Lower leg skin (tissue), 3 donors: Measurements from ENCODE around the gene TEPSIN.

Experiments used
- CTCF ChIP-seq, 3 donors: fragments of 450-650 bp; IDR thresholded peaks; one replicate each; pipeline ENCODE4 v1.5.1; 2016; ENCODE audit warnings: antibody characterized with exemption in 3 of 3, mild to moderate bottlenecking in 3 of 3, moderate library complexity in 2 of 3
- POLR2A ChIP-seq, 2 donors: fragments of 450-650 bp; IDR thresholded peaks; one replicate each; pipeline ENCODE4 v1.6.1; 2016 to 2017; ENCODE audit warnings: antibody characterized with exemption in 2 of 2, mild to moderate bottlenecking in 1 of 2, moderate library complexity in 1 of 2

GRCh38 chr17:81195941-81196495 lies 42.8 kb downstream of the TEPSIN start:
- no peak for TF ChIP-seq CTCF (IDR thresholded peaks at IDR 0.05)
- TF ChIP-seq POLR2A (IDR thresholded peaks at IDR 0.05): no peak
